NCI-H1092 (cell line): Measurements from ENCODE around the gene CSMD2.
A peak's percentile ranks its signal among the peaks of the same experiment; 100 is the strongest.
"Not testable (repeated sequence)": the region's sequence is repeated elsewhere in the genome, so short reads cannot be mapped to it uniquely, and the experiment has no call there.

Experiments
- DNase-seq: peaks from one replicate; lab custom pipeline; 2025; lab: John Stamatoyannopoulos, UW

The CSMD2 gene

DNA sequence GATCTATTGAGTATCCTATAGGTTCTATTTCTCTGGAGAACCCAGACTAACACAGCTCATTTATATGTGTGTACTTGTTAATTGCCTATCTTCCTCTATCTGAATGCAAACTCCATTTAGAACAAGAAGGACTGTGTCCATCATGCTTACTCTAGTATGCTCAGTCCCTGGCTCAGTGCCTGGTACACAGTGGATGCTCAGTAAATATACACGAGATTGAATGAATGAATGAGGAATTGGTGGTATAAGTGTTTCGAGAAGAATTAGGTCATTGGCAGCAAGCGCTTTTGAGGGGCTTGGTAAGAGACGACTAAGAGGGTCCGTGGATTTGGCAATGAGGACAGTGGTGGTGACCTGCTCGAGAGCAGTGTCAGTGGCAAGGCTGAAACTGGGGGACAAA lies 112.5 kb downstream of the CSMD2 start:
- DNase-seq: no peak

GRCh38 chr1:34050709-34051485 lies 114.1 kb downstream of the CSMD2 start:
- no peak for DNase-seq

DNA sequence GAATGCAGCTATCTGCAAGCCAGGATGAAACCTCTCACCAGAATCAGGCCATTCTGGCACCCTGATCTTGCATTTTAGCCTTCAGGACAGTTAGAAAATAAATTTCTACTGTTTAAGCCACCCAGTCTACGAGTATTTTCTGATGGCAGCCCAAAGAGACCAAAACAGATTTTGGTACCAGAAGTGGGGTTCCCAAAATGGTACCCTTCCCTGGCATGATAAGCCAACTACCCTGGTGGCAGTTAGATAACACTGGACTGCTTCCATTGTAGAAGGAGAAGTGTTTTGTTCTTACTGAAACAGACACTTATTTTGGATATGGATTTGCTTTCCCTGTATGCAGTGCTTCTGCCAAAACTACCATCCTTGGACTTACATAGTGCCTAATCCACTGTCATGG lies 115.0 kb downstream of the CSMD2 start:
- no peak for DNase-seq

GRCh38 chr1:34049477-34049876 lies 115.6 kb downstream of the CSMD2 start:
- no peak for DNase-seq

DNA sequence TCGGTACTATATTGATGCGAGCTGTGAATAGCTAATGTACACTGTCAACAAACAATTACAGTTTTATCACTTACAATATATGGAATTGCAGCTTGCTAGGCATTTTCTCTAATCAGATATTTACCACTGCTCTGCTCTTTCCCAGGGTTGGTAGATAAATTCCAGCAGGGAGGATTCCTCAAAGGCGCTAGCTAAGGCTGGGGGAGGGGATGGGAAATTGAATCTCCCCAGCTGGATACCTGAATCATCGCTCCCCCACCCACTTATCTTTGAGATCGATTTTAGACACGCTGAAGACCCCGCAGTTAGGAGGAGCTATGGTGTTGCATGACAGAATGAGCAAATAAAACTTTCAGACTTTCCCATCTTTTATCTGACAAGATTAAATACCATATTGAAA lies 127.2 kb downstream of the CSMD2 start:
- no peak for DNase-seq

DNA sequence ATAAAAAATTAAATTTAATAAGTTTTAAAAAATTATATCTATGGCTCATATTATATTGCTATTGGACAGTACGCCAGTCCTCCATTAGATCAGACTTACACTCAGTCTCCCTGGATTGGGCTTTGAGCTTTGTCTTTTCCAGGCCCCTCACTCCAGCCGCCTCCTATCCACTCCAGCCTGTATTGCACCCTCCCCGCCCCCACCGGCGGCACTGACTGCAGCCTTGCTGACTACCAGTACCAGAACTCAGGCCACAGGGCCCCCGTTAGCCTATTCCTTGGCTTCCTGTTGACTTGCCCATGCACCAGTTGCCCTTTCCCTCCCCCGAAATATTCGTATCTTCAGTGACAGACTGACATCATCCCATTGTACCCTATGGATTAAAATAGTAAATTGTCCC lies 127.9 kb downstream of the CSMD2 start:
- no peak for DNase-seq

DNA sequence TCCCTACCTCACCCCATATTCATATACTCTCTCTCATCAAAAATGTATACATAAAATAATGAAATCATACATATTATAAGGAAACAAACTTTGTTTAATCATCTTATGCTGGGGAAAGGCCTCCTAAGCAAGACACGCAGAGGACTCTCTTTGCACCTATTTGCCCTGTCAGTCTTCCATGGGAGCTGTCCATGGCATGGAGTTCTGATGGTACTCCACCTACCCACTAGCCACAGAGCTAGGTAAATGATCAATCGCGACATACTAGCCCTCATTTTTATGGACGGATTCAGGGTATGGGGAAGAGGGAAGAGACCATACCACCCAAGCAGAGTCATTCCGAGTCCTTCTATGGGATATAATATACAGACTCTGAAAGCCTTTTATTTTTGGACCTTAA lies 131.0 kb downstream of the CSMD2 start:
- no peak for DNase-seq

GRCh38 chr1:34029954-34030353 lies 135.1 kb downstream of the CSMD2 start:
- no peak for DNase-seq

DNA sequence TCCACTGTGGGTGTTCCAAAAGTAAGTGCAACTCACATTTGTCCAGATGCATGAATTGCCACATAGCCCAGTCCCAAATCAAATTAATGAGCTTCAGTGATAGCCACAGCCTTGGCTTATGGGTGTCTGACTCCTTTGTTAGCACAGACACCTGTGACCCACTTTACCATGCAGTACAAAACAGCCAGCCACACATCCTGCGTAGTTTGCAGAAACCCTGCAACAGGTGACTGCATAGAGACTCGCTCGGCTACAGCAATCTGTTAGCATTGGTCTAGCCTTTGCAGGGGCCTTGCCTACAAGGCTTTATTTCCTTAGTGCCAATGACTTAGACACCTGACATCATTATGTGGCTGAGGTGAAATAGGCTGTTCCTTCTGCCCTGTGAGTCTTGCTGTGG lies 135.5 kb downstream of the CSMD2 start:
- no peak for DNase-seq

DNA sequence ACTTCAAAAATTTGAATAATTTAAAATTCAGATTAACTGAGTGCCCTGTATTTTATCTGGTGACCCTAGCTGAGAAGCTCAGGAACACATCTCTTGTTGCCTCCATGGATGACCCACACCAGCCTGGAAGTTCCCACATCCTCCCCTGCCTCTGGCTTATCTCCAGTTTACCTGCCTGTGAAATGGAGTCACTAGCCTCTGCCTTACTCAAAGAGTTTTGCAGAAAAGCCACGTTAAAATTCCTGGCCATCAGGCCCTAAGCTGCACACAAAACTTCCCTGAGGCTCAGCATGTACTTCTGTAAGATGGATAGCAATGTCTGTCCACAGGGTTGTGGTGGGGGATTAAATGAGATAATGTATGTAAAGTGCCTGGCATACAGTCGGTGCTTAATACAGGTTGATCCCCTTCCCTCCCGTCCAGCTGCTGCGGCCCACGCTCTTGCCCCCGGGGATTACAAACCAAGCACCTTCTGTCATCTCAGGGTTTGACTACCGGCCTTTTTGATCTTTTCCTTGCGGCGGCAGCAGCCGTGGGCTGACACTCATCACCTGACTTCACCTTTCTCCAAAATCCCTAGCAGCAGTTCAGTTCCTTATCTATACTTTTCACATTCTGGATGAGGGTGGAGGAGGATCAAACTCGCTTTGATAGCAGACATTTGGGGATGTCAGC lies 136.5 kb downstream of the CSMD2 start:
- no peak for DNase-seq

DNA sequence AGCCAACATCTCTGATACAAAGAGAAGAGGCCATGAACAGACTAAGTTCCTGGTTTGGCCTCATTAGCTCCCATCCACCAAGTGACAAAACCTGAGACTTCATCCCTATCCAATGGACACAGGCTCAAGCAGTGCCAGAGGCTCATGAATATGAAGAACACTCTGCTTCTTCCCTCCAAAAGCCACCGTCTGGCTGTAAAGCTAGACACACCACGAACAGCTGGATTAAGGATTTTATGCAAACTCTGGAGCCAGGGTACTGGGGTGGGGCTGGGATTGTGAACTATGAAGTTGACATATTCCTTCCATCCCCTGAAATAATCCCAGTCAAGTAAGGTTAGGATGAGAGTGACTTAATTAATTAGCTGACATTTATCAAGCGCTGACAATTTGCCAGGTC lies 139.4 kb downstream of the CSMD2 start:
- DNase-seq: no peak

DNA sequence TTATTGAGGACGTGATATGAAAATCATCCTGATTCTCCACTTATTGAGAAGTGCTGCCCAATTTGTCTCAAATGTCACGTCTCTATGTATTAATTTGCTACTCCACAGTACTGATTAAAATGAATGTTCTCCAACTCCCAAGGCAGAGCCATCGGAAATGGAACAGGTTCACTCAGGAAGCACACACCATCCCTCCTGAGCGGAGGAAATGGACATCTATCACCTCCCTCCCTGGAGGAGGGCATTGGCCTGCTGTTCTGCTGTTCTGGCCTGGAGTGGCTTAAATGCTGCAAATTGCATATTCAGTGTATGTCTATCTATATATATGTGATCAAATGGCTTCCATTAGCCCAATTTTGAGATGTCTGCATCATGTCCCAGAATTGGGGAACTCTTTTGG lies 140.5 kb downstream of the CSMD2 start:
- DNase-seq: no peak

DNA sequence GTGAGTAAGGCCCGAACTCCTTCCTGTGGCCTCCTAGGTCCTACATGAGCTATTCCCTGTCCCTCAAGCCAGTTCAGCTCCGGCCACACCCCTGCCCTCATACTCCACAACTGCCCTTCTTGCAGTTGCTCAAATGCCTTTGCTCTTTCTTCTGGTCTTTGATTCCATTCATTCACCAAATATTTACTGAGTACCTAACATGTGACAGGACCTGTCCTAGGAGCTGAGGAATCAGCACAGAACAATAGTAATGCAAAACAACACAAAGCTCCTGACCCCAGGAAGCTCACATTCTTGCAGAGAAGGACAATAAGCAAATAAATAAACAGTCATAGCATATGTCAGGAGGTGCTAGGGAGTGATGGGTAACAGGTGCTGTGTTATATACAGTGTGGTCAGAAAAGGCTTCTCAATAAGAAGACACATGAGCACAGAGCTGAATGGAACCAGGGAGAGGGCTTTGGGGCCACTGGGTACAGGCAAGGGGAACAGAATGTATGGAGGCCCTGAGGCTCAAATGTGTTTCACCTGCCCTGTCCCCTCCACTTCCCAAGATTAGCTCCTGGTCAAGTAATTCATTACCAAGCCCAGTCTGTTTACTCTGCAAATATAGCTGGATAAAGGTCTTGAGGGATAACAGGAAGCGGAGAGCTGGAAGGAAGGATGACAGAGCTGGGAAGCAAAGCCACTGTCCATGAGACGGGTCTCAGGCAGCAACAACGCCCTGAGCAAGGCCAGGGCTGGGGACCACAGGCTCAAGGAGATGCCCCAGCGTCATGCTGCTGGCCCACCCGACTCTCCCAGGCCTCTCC lies 145.1 kb downstream of the CSMD2 start:
- no peak for DNase-seq

- no peak for DNase-seq
Observed at GRCh38 chr1:34018285-34018684, 146.7 kb downstream of the CSMD2 start.

GRCh38 chr1:34016281-34016680 lies 148.7 kb downstream of the CSMD2 start:
- not testable (repeated sequence) for DNase-seq

- DNase-seq: no peak
Observed at GRCh38 chr1:34013958-34014737, 150.9 kb downstream of the CSMD2 start.

- DNase-seq: no peak
Observed at GRCh38 chr1:34013136-34013535, 151.9 kb downstream of the CSMD2 start.

- no peak for DNase-seq
Observed at GRCh38 chr1:34009340-34009985, 155.6 kb downstream of the CSMD2 start.

DNA sequence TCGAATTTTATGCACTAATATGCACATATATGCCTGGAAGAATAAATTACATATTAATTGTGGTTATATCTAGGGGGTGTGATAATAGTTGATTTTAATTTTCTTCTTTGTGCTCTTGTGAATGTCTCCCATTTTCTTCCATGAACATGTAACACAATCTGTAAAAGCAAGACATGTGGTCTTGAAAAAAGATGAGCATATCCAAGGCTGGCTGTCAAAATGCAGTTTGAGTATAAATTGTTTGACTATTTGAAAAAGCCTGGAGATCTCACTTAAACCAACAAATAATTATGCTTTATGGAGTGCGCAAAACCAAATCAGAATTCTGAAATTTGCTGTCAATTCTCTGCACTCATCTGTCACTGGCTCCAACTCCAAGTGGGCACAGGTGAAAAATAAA lies 157.3 kb downstream of the CSMD2 start:
- DNase-seq: no peak

- no peak for DNase-seq
Observed at GRCh38 chr1:34005309-34005708, 159.7 kb downstream of the CSMD2 start.

DNA sequence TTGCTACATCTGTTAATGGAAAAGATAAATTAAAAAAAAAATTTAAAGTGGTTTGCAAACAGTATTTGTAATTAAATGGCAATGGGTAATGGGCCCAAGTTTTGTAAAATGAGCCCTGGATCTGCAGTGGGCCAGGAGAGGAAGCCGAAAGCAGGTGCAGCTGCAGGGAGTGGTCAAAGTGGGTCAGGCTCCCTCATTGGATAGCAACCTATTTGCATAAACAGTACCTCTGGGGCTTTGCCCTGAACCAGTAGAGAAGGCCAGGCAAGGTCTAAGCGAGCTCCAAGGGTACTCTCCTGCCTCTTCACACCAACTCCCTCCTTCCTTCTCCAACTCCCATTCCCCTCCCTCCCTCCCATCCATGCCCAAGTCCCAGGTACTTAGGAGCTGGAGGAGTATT lies 162.2 kb downstream of the CSMD2 start:
- DNase-seq: peak; percentile 15
